Hepatocyte (in vitro differentiated cells): ENCODE results near the gene SYNGR3. TPM values are rescaled to one million over a fixed set of nuclear protein-coding genes. Genes with fewer than 3 reads are reported as not detected.

Source experiments
- DNase-seq: peaks from one replicate; pipeline ENCODE4 v3.0.0-alpha.2; 2016; ENCODE audit warnings: low spot score
- H2AFZ ChIP-seq: fragments of 200-600 bp; sonication (generic); 2 replicates; pipeline ENCODE4 v1.6.0; 2016; ENCODE audit warnings: antibody characterized with exemption, mild to moderate bottlenecking
- H3K27ac ChIP-seq: fragments of 200-600 bp; sonication (generic); 2 replicates; pipeline ENCODE4 v1.5.1; 2016; ENCODE audit warnings: mild to moderate bottlenecking
- H3K27me3 ChIP-seq: fragments of 200-600 bp; sonication (generic); 2 replicates; pipeline ENCODE4 v1.6.1; 2016
- H3K36me3 ChIP-seq: fragments of 200-600 bp; sonication (generic); replicated peaks from 2 replicates; pipeline ENCODE4 v1.5.1; 2016; ENCODE audit warnings: low read depth; ENCODE audit not compliant: insufficient read depth
- H3K4me1 ChIP-seq: fragments of 200-600 bp; sonication (generic); 2 replicates; pipeline ENCODE4 v1.5.1; 2016; ENCODE audit warnings: mild to moderate bottlenecking, moderate library complexity; ENCODE audit not compliant: insufficient read depth
- H3K4me2 ChIP-seq: fragments of 200-600 bp; sonication (generic); 2 replicates; pipeline ENCODE4 v1.6.0; 2016
- H3K4me3 ChIP-seq: fragments of 200-600 bp; sonication (generic); 2 replicates; pipeline ENCODE4 v1.5.1; 2016; ENCODE audit warnings: mild to moderate bottlenecking
- H3K79me2 ChIP-seq: fragments of 200-600 bp; sonication (generic); 2 replicates; pipeline ENCODE4 v1.6.0; 2017; ENCODE audit warnings: mild to moderate bottlenecking
- H3K9me2 ChIP-seq: fragments of 200-600 bp; sonication (generic); replicated peaks from 2 replicates; pipeline ENCODE4 v1.6.0; 2017; ENCODE audit warnings: mild to moderate bottlenecking; ENCODE audit not compliant: insufficient read depth
- H3K9me3 ChIP-seq: fragments of 200-600 bp; sonication (generic); 2 replicates; pipeline ENCODE4 v1.5.1; 2016; ENCODE audit warnings: low read depth, mild to moderate bottlenecking
- H4K20me1 ChIP-seq: fragments of 200-600 bp; sonication (generic); 2 replicates; pipeline ENCODE4 v1.6.0; 2016; ENCODE audit warnings: mild to moderate bottlenecking; ENCODE audit not compliant: insufficient read depth, poor library complexity, severe bottlenecking
- CTCF ChIP-seq: fragments of 200-600 bp; sonication (generic); IDR thresholded peaks from 2 replicates; pipeline ENCODE4 v1.5.1; 2016; ENCODE audit warnings: antibody characterized with exemption, mild to moderate bottlenecking; ENCODE audit not compliant: poor library complexity
- EZH2 ChIP-seq: fragments of 200-600 bp; sonication (generic); IDR thresholded peaks from 2 replicates; pipeline ENCODE4 v1.6.1; 2016; ENCODE audit warnings: antibody characterized with exemption, mild to moderate bottlenecking, borderline replicate concordance
- EZH2phosphoT487 ChIP-seq: fragments of 200-600 bp; sonication (generic); IDR thresholded peaks from one replicate; pipeline ENCODE4 v1.6.1; 2018; ENCODE audit warnings: antibody characterized with exemption, mild to moderate bottlenecking, low read depth, moderate library complexity; ENCODE audit not compliant: unreplicated experiment, severe bottlenecking
- WGBS: methylation state at CpG from one replicate; pipeline ENCODE4 v1.1.6; 2016; ENCODE audit warnings: low lambda C conversion rate; ENCODE audit errors: missing lambda C conversion rate; 5-methylcytosine and 5-hydroxymethylcytosine counted together
- polyA plus RNA-seq: library from polyadenylated mRNA; unstranded; fragments of >200 nt; fragmentation: Nextera tagmentation; extraction: Ambion mirVana; gene quantifications from 2 replicates; pipeline ENCODE4 v1.2.1, GENCODE V29; 2016
- total RNA-seq: library from RNA; depleted of rRNA; stranded (reverse); fragments of >200 nt; gene quantifications from 2 replicates; pipeline ENCODE4 v1.2.3, GENCODE V29; 2014

SYNGR3 gene
- total and polyA plus RNA-seq, 2 experiments from 2014 or later, result 2.2 to 2.5 TPM

- no peak for DNase-seq
- peak overlapping the region; percentile 86 for H3K4me2 ChIP-seq
- no peaks in the 10 kb centered on the region for H3K9me2 ChIP-seq
- peak overlapping the region; percentile 99 for H3K27ac ChIP-seq
- no peak overlapping the region for H3K4me3 ChIP-seq
- no peaks in the 10 kb centered on the region for H3K9me3 ChIP-seq
- H4K20me1 ChIP-seq, result peaks cover 61% of the 10 kb centered on the region
- no peak overlapping the region for H2AFZ ChIP-seq
- no peaks in the 10 kb centered on the region for H3K27me3 ChIP-seq
- TF ChIP-seq CTCF (no peak), EZH2phosphoT487 (no peak), EZH2 (no peak)
- 90% methylated on average over 12 of the region's 16 CpGs for WGBS
- H3K79me2 ChIP-seq, result peaks cover 66% of the 10 kb centered on the region
- no peaks in the 10 kb centered on the region for H3K36me3 ChIP-seq
- H3K4me1 ChIP-seq, result peaks cover 30% of the 10 kb centered on the region
Measured at GRCh38 chr16:2007081-2007836, 17.5 kb downstream of the SYNGR3 start.

- TF ChIP-seq EZH2 (no peak), CTCF (no peak), EZH2phosphoT487 (no peak)
- Histone ChIP-seq H3K9me3 (no peaks in the 10 kb centered on the region), H3K36me3 (no peaks in the 10 kb centered on the region), H3K79me2 (peaks cover 66% of the 10 kb centered on the region), H3K9me2 (no peaks in the 10 kb centered on the region), H3K4me1 (peaks cover 30% of the 10 kb centered on the region), H2AFZ (no peak overlapping the region), H3K4me3 (peak overlapping the region; percentile 93), H3K27me3 (no peaks in the 10 kb centered on the region), H3K27ac (peak overlapping the region; percentile 99), H3K4me2 (peak overlapping the region; percentile 86), H4K20me1 (peaks cover 57% of the 10 kb centered on the region)
- no peak for DNase-seq
- WGBS, result 83% methylated on average over 15 of the region's 15 CpGs
Measured at GRCh38 chr16:2008009-2008526, 18.3 kb downstream of the SYNGR3 start.

GRCh38 chr16:2008631-2009163 lies 18.9 kb downstream of the SYNGR3 start:
- TF ChIP-seq EZH2 (no peak), CTCF (no peak), EZH2phosphoT487 (no peak)
- H3K4me2 ChIP-seq, result peak overlapping the region; percentile 86
- no peaks in the 10 kb centered on the region for H3K27me3 ChIP-seq
- H4K20me1 ChIP-seq, result peaks cover 51% of the 10 kb centered on the region
- no peak overlapping the region for H2AFZ ChIP-seq
- H3K27ac ChIP-seq, result peak overlapping the region; percentile 99
- peak overlapping the region; percentile 93 for H3K4me3 ChIP-seq
- H3K36me3 ChIP-seq, result no peaks in the 10 kb centered on the region
- DNase-seq, result no peak
- no peaks in the 10 kb centered on the region for H3K9me3 ChIP-seq
- H3K4me1 ChIP-seq, result peaks cover 30% of the 10 kb centered on the region
- WGBS, result 8% methylated on average over 21 of the region's 23 CpGs
- H3K79me2 ChIP-seq, result peaks cover 60% of the 10 kb centered on the region
- H3K9me2 ChIP-seq, result no peaks in the 10 kb centered on the region
